Femur (tissue), 1 donor: ENCODE measurements around the gene MTFMT.

Experiments used
- DNase-seq: peaks from one replicate; pipeline ENCODE4 v3.0.0-alpha.2; 2017

Gene MTFMT

DNA sequence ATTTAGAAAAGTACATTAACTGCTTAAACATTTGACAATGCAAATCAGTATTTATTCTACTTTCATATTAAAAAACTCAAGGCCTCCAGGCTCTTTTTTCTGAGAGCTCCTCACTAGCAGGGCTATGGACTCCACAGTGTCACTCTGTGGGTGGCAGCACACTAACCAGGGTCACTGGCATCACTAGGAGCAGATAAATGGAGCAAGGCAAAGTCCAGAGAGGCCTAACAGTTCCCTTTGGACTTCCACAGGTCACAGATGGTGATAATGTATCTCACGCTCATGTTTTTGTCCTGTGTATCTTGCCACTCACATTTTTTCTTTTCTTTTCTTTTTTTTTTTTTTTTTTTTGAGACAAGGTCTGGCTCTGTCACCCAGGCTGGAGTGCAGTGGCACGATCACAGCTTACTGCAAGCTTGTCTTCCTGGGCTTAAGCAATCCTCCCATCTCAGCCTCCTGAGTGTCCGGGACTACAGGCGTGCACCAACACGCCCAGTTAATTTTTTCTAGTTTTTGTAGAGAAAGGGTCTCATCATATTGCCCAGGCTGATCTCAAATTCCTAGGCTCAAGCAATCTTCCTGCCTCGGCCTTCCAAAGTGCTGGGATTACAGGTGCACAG is 47.5 kb downstream of the MTFMT start:
- DNase-seq, result no peak

DNA sequence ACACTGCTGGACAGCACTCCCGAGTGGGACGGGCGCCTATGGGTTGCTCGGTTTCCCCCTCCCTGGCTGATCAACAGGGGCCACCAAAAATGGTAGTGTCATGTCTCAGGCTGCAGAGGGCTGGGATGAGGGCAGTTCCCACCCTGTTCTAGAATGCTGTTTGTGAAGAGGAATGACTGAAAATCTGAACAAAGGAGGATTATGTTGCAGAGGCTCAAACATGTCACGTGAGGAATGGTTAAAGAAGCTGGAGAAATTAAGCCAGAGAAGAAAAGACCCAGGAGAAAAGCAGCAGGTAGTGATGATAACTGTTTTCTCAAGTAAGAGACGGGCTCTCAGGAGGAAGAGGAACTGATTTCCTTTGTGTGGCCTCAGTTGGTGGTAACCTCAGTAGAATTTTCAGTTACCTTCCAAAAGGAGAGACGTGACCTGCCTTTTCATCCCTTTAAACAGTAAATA is 50.2 kb downstream of the MTFMT start:
- no peak for DNase-seq

DNA sequence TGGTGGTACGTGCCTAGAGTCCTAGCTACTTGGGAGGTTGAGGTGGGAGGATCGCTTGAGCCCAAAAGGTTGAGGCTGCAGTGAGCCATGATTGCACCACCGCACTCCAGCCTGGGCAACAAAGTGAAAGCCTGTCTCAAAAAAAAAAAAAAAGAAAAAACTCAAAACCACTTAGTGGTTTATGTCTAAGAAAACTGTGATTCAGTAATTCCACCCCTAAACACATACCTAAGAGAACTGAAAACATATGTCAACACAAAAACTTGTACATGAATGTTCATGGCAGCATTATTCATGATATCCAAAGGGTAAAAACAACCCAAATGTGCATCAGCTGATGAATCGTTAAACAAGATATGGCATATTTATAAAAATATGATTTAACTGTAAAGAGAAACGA is 54.0 kb downstream of the MTFMT start:
- no peak for DNase-seq

DNA sequence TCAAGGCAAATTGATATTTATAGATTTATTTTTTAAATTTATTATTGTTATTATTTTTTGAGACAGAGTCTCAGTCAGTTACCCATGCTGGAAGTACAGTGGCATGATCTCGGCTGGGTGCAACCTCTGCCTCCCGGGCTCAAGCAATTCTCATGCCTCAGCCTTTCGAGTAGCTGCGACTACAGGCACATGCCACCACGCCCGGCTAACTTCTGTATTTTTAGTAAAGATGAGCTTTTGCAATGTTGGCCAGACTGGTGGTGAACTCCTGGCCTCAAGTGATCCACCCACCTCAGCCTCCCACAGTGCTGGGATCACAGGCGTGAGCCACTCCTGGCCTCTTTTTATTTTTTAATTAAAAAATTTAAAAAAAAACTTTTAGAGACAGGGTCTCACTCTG is 58.7 kb downstream of the MTFMT start:
- no peak for DNase-seq

DNA sequence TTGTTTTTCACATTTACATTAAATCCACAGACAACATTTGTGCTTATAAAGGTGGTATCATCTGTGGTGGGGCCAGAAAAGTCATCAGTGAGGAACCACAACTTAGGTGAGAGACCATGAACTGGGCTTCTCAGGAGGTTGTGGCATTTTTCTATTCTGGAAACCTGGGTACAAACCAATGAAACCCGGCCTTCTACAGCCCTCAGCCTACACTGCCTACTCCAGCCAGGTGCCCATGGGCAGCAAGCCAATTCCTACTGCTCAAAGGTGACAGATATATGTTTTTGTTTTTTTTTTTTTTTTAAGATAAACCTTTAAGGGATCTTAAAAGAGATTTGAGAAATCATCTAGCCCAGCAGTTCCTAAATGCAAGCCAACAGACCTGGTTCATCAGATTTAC is 60.0 kb downstream of the MTFMT start:
- no peak for DNase-seq

DNA sequence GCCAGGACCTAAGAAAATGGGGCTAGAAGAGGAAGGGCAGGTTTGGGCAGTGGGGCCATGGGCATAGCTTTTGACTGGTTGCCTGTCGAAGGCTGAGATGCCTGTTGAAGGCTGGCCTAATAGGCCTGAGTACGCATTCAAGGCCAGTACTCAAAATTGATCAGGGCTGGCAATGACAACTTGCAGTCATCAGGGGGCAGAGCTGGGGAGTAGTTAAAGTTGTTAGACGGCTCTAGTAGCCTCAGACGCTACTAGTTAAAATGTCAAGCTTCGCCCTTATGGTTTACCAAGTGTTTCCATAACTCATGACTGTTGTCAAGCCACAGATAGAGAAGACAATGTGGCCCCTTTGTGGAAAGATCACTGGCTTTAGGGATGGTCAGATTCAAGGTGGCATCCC is 68.4 kb downstream of the MTFMT start:
- DNase-seq, result no peak

DNA sequence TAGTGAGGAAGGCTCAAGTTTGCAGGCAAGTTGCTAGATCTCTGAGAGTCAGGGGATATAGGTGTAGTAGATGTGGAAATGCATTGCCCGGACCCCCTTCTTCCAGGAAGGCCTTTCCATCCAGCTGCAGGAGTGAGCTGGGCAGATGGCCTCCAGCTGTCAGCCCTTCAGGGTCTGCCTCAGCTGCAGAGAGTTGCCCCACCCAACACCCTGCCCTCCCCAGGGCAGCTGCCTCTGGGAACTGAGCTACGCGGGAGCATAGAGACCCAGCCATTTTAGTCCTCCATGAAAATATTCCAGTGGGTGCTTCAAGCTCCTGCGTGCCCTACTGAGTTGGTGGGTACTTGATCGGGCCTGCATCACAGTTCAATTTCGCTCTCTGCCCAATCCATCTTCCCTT is 69.3 kb downstream of the MTFMT start:
- no peak for DNase-seq

DNA sequence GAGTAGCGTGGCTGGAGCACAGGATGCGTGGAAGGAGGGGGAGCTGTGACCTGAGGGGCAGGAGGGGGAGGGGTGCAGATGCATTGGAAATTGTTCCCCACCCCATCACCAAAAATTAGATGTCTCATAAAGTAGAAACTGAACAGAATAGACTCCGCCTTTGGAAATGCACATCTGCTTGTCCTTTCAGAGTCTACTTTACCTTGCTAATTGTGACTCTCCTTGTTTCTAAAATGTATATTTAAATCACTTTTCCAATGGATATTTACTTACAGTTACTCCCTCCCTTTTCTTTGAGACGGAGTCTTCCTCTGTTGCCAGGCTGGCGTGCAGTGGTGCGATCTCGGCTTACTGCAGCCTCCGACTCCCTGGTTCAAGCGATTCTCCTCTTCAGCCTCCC is 70.3 kb downstream of the MTFMT start:
- DNase-seq, result no peak

DNA sequence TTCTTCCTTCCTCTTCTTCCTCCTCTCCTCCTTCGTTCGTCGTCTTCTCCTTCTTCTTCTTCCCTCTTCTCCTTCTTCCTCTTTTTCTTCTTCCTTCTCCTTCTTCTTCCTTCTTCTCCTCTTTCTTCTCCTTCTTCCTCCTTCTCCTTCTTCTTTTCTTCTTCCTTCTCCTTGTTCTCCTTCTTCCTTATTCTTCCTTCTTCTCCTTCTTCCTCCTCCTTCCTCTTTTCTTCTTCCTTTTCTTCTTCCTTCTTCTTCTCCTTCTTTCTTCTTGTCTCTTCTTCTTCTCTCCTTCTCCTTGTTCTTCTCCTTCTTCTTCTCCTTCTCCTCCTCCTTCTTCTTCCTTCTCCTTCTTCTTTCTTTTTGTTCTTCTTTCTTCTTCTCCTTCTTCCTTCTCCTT is 75.0 kb downstream of the MTFMT start:
- DNase-seq, result no peak

DNA sequence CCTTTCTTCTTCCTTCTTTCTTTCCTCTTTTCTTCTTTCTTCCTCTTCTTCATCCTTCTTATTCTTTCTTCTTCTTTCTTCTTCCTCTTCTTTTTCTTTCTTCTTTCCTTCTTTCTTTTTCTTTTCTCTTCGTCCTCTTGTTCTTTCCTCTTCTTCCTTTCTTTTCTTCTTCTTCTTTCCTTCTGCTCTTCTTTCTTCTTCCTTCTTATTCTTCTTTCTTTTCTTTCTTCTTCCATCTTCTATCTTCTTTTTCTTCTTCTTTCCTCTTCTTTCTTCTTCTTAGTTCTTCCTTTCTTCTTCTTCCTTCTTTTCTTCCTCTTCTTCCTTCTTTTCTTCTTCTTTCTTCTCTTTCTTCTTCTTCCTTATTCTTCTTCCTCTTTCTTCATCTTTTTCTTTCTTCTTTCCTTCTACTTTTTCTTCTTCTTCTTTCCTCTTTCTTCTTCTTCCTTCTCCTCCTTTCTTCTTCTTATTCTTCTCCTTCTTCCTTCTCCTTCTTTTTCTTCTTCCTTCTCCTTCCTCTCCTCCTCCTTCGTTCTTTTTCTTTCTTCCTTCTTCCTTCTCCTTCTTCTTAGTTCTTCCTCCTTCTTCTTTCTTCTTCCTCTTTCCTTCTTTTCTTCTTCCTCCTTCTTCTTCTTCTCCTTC is 77.5 kb downstream of the MTFMT start:
- no peak for DNase-seq
